HEK293T (cell line): Measurements from ENCODE around the gene HSPG2.

Experiments used
- CTCF ChIA-PET: fragments of 350-600 bp; formaldehyde crosslinking; extraction: SDS; loops from one replicate; lab custom pipeline; 2021; ENCODE audit warnings: antibody characterized with exemption, inconsistent platforms; lab: Yijun Ruan, JAX
- POLR2A ChIA-PET: fragments of 350-600 bp; formaldehyde crosslinking; extraction: SDS; loops from one replicate; lab custom pipeline; 2020; ENCODE audit warnings: antibody characterized with exemption, inconsistent platforms; lab: Yijun Ruan, JAX
- DNase-seq: peaks from one replicate; pipeline ENCODE4 v3.0.0; 2012; ENCODE audit warnings: mixed read lengths; ENCODE audit errors: extremely low spot score
- ARNT ChIP-seq: fragments of 450-650 bp; IDR thresholded peaks from 2 replicates; pipeline ENCODE4 v1.6.1; 2017; ENCODE audit warnings: mild to moderate bottlenecking
- BHLHE40 ChIP-seq: fragments of 450-650 bp; IDR thresholded peaks from 2 replicates; pipeline ENCODE4 v1.6.1; 2016; ENCODE audit warnings: mild to moderate bottlenecking, moderate library complexity, borderline replicate concordance
- CTBP1 ChIP-seq: fragments of 450-650 bp; IDR thresholded peaks from 2 replicates; pipeline ENCODE4 v1.6.1; 2016; ENCODE audit warnings: borderline replicate concordance
- ELF4 ChIP-seq: fragments of 450-650 bp; IDR thresholded peaks from 2 replicates; pipeline ENCODE4 v1.6.1; 2017; ENCODE audit warnings: antibody characterized with exemption
- FOXA1 ChIP-seq: fragments of 450-650 bp; IDR thresholded peaks from 2 replicates; pipeline ENCODE4 v1.6.1; 2016; ENCODE audit warnings: mild to moderate bottlenecking
- FOXK2 ChIP-seq: fragments of 450-650 bp; IDR thresholded peaks from 2 replicates; pipeline ENCODE4 v1.6.1; 2016; ENCODE audit warnings: mild to moderate bottlenecking
- FOXM1 ChIP-seq: fragments of 450-650 bp; IDR thresholded peaks from 2 replicates; pipeline ENCODE4 v1.6.1; 2017; ENCODE audit warnings: mild to moderate bottlenecking, borderline replicate concordance
- HDGF ChIP-seq: fragments of 450-650 bp; IDR thresholded peaks from 2 replicates; pipeline ENCODE4 v1.6.1; 2017; ENCODE audit warnings: antibody characterized with exemption, borderline replicate concordance
- L3MBTL2 ChIP-seq: fragments of 450-650 bp; conservative IDR thresholded peaks from 2 replicates; pipeline ENCODE4 v1.6.1; 2016; ENCODE audit warnings: mild to moderate bottlenecking
- LEF1 ChIP-seq: fragments of 450-650 bp; IDR thresholded peaks from 2 replicates; pipeline ENCODE4 v1.6.1; 2017; ENCODE audit warnings: mild to moderate bottlenecking, borderline replicate concordance
- NFRKB ChIP-seq: fragments of 450-650 bp; IDR thresholded peaks from 2 replicates; pipeline ENCODE4 v1.6.1; 2016; ENCODE audit warnings: mild to moderate bottlenecking, moderate library complexity
- PKNOX1 ChIP-seq: fragments of 450-650 bp; IDR thresholded peaks from 2 replicates; pipeline ENCODE4 v1.6.1; 2016
- SP1 ChIP-seq: fragments of 450-650 bp; IDR thresholded peaks from 2 replicates; pipeline ENCODE4 v1.6.1; 2017
- SUZ12 ChIP-seq: fragments of 450-650 bp; IDR thresholded peaks from 2 replicates; pipeline ENCODE4 v1.6.1; 2016; ENCODE audit warnings: mild to moderate bottlenecking
- TARDBP ChIP-seq: fragments of 450-650 bp; IDR thresholded peaks from 2 replicates; pipeline ENCODE4 v1.6.1; 2016
- ZNF384 ChIP-seq: fragments of 450-650 bp; IDR thresholded peaks from 2 replicates; pipeline ENCODE4 v1.6.1; 2016

HSPG2 gene

GRCh38 chr1:21859669-21860179 lies 77.4 kb downstream of the HSPG2 start:
- no peak for TF ChIP-seq HDGF
- TF ChIP-seq CTBP1, result no peak
- no peak for TF ChIP-seq SUZ12
- no peak for TF ChIP-seq LEF1
- TF ChIP-seq TARDBP, result no peak
- no peak for TF ChIP-seq ZNF384
- no peak for TF ChIP-seq ELF4
- TF ChIP-seq FOXM1, result no peak
- no peak for TF ChIP-seq FOXK2
- TF ChIP-seq FOXA1, result no peak
- TF ChIP-seq PKNOX1, result no peak
- TF ChIP-seq SP1, result no peak
- no peak for TF ChIP-seq ARNT
- TF ChIP-seq BHLHE40, result no peak
- TF ChIP-seq L3MBTL2, result no peak
- no peak for TF ChIP-seq NFRKB
- DNase-seq, result no peak
- ChIA-PET POLR2A (no interaction called here), CTCF (no interaction called here)

DNA sequence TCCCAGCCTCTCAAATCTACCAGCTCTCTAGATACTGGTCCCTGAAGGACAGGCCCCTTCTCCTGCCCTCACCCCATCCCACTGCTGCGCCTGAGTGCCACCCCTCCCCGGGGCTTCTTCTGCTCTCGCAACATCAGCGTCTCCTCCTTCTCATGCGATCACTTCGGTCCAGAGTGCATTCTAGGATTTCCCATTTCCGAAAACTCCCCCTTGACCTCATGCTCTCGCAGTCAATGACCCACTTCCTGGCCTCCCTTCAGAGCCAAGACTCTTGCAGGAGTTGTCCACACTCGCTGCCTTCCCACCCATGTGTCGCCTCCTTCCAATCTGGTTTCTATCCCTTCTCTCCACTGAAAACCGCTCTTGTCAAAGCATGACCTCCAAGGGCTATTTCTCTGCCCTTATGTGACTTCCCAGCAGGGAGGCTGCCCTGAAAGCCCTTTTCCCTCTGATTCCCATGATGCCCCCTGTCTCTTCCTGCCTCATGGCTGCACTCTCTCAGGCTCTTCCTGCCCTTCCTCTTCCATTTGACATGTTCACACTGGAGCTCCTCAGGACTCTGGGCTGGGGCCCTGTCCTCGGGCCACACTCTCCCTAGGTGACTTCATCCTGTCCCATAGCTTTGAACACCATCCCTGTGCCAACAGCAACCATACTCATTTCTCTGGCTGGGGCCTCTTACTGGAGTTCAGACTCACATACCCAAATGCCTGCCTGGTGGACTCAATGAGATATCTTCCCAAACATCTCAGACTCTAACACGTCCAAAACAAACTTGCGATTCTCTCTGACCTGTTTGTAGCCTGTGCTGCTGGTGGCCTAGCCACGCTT lies 79.1 kb downstream of the HSPG2 start:
- TF ChIP-seq CTBP1 (no peak), SUZ12 (no peak), ZNF384 (no peak), FOXA1 (no peak), ELF4 (no peak), FOXK2 (no peak), ARNT (no peak), TARDBP (no peak), FOXM1 (no peak), PKNOX1 (no peak), BHLHE40 (no peak), NFRKB (no peak), SP1 (no peak)
- POLR2A ChIA-PET, result no interaction called here
- no peak for DNase-seq
- CTCF ChIA-PET, result no interaction called here

- DNase-seq, result no peak
- ChIA-PET CTCF (no interaction called here), POLR2A (no interaction called here)
- no peak for TF ChIP-seq BHLHE40
- no peak for TF ChIP-seq PKNOX1
- no peak for TF ChIP-seq FOXK2
- TF ChIP-seq SP1, result no peak
- TF ChIP-seq ZNF384, result no peak
- TF ChIP-seq FOXA1, result no peak
- no peak for TF ChIP-seq LEF1
- no peak for TF ChIP-seq ARNT
- no peak for TF ChIP-seq TARDBP
- TF ChIP-seq ELF4, result no peak
- TF ChIP-seq SUZ12, result no peak
- TF ChIP-seq NFRKB, result no peak
- no peak for TF ChIP-seq CTBP1
- TF ChIP-seq HDGF, result no peak
- TF ChIP-seq FOXM1, result no peak
- no peak for TF ChIP-seq L3MBTL2
Observed at GRCh38 chr1:21857142-21857839, 79.8 kb downstream of the HSPG2 start.

DNA sequence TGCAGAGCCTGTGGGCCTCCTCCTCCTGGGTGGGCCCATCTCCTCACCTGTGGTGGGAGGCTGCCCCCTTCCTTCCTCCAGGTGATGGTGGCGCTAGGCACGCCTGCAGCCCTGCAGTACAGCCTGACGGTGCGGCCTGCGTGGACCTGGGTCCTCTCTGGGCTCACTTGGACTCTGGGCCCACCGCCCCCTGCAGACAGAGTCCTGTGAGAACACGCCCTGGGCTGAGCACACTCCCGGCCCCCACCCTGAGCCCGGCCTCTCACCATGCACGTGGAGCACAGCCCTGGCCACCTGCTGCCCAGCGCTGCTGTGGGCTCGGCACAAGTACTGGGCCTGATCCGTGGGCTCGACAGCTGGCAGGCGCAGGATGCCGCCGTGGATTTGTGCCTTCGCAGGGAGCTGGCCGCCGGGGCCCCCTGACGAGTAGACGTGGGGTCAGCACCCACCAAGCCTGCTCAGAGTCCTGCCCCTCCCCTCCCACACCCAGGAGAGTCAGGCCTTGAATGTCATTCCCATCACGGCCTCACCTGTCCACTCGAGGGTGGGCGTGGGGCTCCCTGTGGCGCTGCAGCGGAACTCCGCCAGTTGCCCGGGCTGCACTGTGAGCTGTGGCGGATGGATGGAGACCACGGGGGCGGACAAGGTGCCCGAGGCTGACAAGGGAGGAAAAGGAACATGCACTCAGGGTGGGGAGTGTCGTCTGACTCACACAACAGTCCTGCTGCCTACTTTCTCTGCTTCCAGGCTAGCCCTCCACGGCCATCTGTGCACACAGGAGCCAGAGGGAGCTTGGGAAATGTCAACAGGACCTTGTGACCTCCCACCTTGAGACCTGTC lies 81.6 kb downstream of the HSPG2 start:
- TF ChIP-seq BHLHE40 (no peak), TARDBP (no peak)
- DNase-seq, result no peak
- ChIA-PET POLR2A (interaction anchor here (0.6 kb wide), 1 partner anchor 483 kb away, joined by 3 read pairs; no protein-coding TSS in a partner anchor), CTCF (no interaction called here)

- POLR2A ChIA-PET, result no interaction called here
- no peak for DNase-seq
- TF ChIP-seq ARNT (no peak), PKNOX1 (no peak), ZNF384 (no peak), LEF1 (no peak), SP1 (no peak), ELF4 (no peak)
- CTCF ChIA-PET, result no interaction called here
Observed at GRCh38 chr1:21854751-21855131, 82.4 kb downstream of the HSPG2 start.
